ENCODE data around the gene ARHGEF40.

ARHGEF40 gene

GRCh38 chr14:21090194-21090939, 20.3 kb downstream of the ARHGEF40 start:
- Histone ChIP-seq H3K27ac (replicated peaks) (no peak overlapping the region), H3K27me3 (ENCODE audit: insufficient read depth, poor library complexity, severe bottlenecking) (no peaks in the 10 kb centered on the region), H3K4me3 (replicated peaks; ENCODE audit: insufficient read depth, low read length) (no peak overlapping the region)
- TF ChIP-seq POLR2AphosphoS5 (IDR thresholded peaks at IDR 0.05; ENCODE audit: low read depth), result peak; percentile 26; the same call in 1 of the 2 replicates
- TF ChIP-seq, protein P1, sequence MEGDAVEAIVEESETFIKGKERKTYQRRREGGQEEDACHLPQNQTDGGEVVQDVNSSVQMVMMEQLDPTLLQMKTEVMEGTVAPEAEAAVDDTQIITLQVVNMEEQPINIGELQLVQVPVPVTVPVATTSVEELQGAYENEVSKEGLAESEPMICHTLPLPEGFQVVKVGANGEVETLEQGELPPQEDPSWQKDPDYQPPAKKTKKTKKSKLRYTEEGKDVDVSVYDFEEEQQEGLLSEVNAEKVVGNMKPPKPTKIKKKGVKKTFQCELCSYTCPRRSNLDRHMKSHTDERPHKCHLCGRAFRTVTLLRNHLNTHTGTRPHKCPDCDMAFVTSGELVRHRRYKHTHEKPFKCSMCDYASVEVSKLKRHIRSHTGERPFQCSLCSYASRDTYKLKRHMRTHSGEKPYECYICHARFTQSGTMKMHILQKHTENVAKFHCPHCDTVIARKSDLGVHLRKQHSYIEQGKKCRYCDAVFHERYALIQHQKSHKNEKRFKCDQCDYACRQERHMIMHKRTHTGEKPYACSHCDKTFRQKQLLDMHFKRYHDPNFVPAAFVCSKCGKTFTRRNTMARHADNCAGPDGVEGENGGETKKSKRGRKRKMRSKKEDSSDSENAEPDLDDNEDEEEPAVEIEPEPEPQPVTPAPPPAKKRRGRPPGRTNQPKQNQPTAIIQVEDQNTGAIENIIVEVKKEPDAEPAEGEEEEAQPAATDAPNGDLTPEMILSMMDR (IDR thresholded peaks at IDR 0.05; ENCODE audit: insufficient read depth, low read length), result no peak
- peak in 1 of 2 experiments; percentile 41 for DNase-seq (ENCODE audit: low read depth in 1 of 2, low spot score in 1 of 2)

GRCh38 chr14:21090940-21091663, 21.0 kb downstream of the ARHGEF40 start:
- TF ChIP-seq POLR2AphosphoS5 (IDR thresholded peaks at IDR 0.05; ENCODE audit: low read depth), result no peak
- TF ChIP-seq SPI1 (IDR thresholded peaks at IDR 0.05; ENCODE audit: borderline replicate concordance, low read depth), result no peak
- TF ChIP-seq, protein P2, sequence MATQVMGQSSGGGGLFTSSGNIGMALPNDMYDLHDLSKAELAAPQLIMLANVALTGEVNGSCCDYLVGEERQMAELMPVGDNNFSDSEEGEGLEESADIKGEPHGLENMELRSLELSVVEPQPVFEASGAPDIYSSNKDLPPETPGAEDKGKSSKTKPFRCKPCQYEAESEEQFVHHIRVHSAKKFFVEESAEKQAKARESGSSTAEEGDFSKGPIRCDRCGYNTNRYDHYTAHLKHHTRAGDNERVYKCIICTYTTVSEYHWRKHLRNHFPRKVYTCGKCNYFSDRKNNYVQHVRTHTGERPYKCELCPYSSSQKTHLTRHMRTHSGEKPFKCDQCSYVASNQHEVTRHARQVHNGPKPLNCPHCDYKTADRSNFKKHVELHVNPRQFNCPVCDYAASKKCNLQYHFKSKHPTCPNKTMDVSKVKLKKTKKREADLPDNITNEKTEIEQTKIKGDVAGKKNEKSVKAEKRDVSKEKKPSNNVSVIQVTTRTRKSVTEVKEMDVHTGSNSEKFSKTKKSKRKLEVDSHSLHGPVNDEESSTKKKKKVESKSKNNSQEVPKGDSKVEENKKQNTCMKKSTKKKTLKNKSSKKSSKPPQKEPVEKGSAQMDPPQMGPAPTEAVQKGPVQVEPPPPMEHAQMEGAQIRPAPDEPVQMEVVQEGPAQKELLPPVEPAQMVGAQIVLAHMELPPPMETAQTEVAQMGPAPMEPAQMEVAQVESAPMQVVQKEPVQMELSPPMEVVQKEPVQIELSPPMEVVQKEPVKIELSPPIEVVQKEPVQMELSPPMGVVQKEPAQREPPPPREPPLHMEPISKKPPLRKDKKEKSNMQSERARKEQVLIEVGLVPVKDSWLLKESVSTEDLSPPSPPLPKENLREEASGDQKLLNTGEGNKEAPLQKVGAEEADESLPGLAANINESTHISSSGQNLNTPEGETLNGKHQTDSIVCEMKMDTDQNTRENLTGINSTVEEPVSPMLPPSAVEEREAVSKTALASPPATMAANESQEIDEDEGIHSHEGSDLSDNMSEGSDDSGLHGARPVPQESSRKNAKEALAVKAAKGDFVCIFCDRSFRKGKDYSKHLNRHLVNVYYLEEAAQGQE (IDR thresholded peaks at IDR 0.05; ENCODE audit: insufficient replicate concordance, low read depth), result no peak
- TF ChIP-seq, protein P1 (IDR thresholded peaks at IDR 0.05; ENCODE audit: insufficient read depth, low read length), result no peak
- TF ChIP-seq GABPA (IDR thresholded peaks at IDR 0.05; ENCODE audit: low read depth), result no peak
- Histone ChIP-seq H3K4me3 (replicated peaks; ENCODE audit: insufficient read depth, low read length) (no peak overlapping the region), H3K27me3 (ENCODE audit: insufficient read depth, poor library complexity, severe bottlenecking) (no peaks in the 10 kb centered on the region), H3K27ac (replicated peaks) (no peak overlapping the region)
- DNase-seq (ENCODE audit: low read depth in 1 of 2, low spot score in 1 of 2), result no peak

DNA sequence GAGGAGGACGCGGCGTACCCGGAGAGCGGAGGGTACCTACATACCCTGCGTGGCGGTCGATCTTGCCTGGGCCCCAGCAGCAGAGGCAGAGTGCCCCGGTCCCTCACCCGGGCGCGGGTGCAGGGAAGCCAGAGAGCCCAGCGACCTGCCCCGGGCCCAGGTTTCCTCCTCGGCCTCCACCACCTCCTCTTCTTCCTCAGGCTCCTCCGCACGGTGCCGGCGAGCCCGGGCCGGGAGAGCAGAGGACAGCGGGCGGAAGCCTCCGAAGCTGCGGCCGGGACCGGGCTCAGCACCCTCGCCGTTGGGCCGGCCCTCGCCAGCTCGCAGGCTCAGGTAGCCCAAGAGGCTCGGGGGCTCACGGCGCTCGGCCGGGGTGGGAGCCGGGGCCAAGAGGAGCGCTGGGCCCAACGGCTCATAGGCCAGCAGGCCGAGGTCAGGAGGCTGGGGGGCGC, 21.7 kb downstream of the ARHGEF40 start:
- no peak overlapping the region for H3K27ac ChIP-seq (replicated peaks)
- DNase-seq (ENCODE audit: low read depth in 1 of 2, low spot score in 1 of 2), result no peak
- H3K4me3 ChIP-seq (replicated peaks; ENCODE audit: insufficient read depth, low read length), result no peak overlapping the region
- no peak for TF ChIP-seq GABPA (IDR thresholded peaks at IDR 0.05; ENCODE audit: low read depth)
- TF ChIP-seq, protein P1 (IDR thresholded peaks at IDR 0.05; ENCODE audit: insufficient read depth, low read length), result no peak
- H3K27me3 ChIP-seq (ENCODE audit: insufficient read depth, poor library complexity, severe bottlenecking), result no peaks in the 10 kb centered on the region

DNA sequence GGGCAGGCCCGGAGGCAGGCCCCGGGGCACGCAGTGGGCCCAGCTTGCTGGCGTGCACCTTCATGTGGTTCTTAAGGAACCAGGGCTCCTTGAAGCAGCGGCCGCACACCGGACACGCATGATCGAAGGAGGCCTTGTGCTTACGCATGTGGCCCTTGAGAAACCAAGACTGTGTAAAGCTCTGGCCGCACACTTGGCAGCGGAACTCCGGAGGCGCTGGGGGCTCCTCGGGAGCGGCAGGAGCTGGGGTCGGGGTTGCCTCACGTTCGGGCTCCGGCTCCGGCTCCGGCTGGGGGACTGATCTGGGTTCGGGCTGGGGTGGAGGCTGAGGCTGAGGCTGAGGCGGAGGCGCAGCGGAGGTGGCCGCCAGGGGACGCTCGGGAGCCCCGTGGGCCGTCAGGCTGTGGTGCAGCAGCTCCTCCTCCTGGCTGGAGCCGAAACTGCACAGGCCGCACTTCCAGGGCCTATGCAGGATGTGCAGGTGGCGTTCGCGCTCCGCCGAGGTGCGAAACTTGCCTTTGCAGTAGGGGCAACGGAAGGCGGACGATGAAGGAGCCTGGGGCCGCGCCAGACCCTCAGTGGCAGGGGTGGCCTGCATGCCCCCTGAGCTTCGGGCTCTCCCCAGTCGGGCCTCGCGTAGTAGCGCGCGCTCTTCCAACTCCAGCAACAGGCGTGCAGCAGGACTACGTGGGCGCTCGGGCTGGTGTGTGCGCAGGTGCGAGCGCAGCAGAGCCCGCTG, 22.3 kb downstream of the ARHGEF40 start:
- TF ChIP-seq POLR2AphosphoS5 (IDR thresholded peaks at IDR 0.05; ENCODE audit: low read depth) (peak; percentile 58; the same call in 1 of the 2 replicates), GABPA (IDR thresholded peaks at IDR 0.05; ENCODE audit: low read depth) (no peak), SPI1 (IDR thresholded peaks at IDR 0.05; ENCODE audit: borderline replicate concordance, low read depth) (no peak)
- TF ChIP-seq, protein P1 (IDR thresholded peaks at IDR 0.05; ENCODE audit: insufficient read depth, low read length), result peak; percentile 100
- TF ChIP-seq, protein P2 (IDR thresholded peaks at IDR 0.05; ENCODE audit: insufficient replicate concordance, low read depth), result no peak
- Histone ChIP-seq H3K27me3 (ENCODE audit: insufficient read depth, poor library complexity, severe bottlenecking) (no peaks in the 10 kb centered on the region), H3K4me3 (replicated peaks; ENCODE audit: insufficient read depth, low read length) (no peak overlapping the region), H3K27ac (replicated peaks) (no peak overlapping the region)
- peak; percentile 51 to 82 for DNase-seq (ENCODE audit: low read depth in 1 of 2, low spot score in 1 of 2)

All from HL-60 (cell line).